ENCODE data around the gene PRLR.

The PRLR gene

DNA sequence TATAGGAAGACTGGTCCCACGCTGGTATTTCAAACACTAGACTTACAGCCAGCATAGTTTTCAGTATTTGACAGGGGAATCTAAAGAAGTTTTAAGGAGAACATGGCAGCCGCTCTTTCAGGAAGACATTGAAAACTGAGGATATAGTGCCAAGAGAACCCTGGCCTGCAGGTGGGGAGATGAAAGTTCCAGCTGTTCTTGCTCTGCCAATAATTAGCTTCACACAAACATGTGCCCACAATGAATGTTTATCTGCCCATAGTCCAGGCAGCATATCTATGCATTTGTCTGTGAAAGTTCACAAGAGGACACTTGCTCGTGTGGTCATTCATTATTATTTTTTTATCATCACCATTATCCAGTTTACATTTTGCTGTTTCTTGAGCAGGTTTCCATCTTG, 134.9 kb downstream of the PRLR start:
- Histone ChIP-seq H4K20me1 (ENCODE audit: control insufficient read depth, insufficient read depth, low read depth, low read length) (no peaks in the 10 kb centered on the region), H3K79me2 (ENCODE audit: control insufficient read depth, low read length) (no peaks in the 10 kb centered on the region), H3K9me2 (replicated peaks; ENCODE audit: control insufficient read depth, low read length) (no peaks in the 10 kb centered on the region), H3K9me3 (ENCODE audit: control insufficient read depth, insufficient read depth, low read length) (no peaks in the 10 kb centered on the region), H3K36me3 (ENCODE audit: control insufficient read depth, low read length) (no peaks in the 10 kb centered on the region), H3K4me3 (ENCODE audit: low read length) (no peak overlapping the region), H3K27me3 (ENCODE audit: control insufficient read depth, low read length) (no peaks in the 10 kb centered on the region), H3K4me1 (ENCODE audit: control insufficient read depth, low read length) (no peaks in the 10 kb centered on the region), H3K4me2 (ENCODE audit: low read length) (no peak overlapping the region), H3F3A (ENCODE audit: control insufficient read depth, insufficient read depth) (no peaks in the 10 kb centered on the region), H3K27ac (ENCODE audit: low read depth, low read length) (no peak overlapping the region)
- TF ChIP-seq, protein P1, sequence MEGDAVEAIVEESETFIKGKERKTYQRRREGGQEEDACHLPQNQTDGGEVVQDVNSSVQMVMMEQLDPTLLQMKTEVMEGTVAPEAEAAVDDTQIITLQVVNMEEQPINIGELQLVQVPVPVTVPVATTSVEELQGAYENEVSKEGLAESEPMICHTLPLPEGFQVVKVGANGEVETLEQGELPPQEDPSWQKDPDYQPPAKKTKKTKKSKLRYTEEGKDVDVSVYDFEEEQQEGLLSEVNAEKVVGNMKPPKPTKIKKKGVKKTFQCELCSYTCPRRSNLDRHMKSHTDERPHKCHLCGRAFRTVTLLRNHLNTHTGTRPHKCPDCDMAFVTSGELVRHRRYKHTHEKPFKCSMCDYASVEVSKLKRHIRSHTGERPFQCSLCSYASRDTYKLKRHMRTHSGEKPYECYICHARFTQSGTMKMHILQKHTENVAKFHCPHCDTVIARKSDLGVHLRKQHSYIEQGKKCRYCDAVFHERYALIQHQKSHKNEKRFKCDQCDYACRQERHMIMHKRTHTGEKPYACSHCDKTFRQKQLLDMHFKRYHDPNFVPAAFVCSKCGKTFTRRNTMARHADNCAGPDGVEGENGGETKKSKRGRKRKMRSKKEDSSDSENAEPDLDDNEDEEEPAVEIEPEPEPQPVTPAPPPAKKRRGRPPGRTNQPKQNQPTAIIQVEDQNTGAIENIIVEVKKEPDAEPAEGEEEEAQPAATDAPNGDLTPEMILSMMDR (IDR thresholded peaks at IDR 0.05; ENCODE audit: low read depth, low read length, poor library complexity, severe bottlenecking): no peak
- no peak for TF ChIP-seq EZH2phosphoT487 (IDR thresholded peaks at IDR 0.05; ENCODE audit: borderline replicate concordance, low read length)

DNA sequence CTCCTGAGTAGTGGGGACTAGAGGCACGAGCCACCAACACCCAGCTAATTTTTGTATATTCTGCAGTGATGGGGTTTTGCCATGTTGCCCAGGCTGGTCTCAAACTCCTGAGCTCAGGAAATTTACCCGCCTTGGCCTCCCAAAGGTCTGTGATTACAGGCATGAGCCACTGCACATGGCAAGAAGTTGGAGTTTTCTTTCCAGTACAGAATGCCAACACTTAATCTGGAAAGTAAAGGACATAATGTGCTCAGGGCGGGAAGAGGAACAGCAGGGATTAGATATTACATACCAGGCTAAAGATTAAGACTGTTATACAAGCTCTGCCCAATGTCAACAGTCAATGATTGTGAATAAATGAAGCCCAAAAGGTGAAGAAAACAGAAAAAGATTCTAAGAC, 135.3 kb downstream of the PRLR start:
- Histone ChIP-seq H3K4me2 (ENCODE audit: low read length) (no peak overlapping the region), H4K20me1 (ENCODE audit: control insufficient read depth, insufficient read depth, low read depth, low read length) (no peaks in the 10 kb centered on the region), H3K79me2 (ENCODE audit: control insufficient read depth, low read length) (no peaks in the 10 kb centered on the region), H3F3A (ENCODE audit: control insufficient read depth, insufficient read depth) (no peaks in the 10 kb centered on the region), H3K4me3 (ENCODE audit: low read length) (no peak overlapping the region), H3K9me2 (replicated peaks; ENCODE audit: control insufficient read depth, low read length) (no peaks in the 10 kb centered on the region), H3K36me3 (ENCODE audit: control insufficient read depth, low read length) (no peaks in the 10 kb centered on the region), H3K4me1 (ENCODE audit: control insufficient read depth, low read length) (no peaks in the 10 kb centered on the region), H3K9me3 (ENCODE audit: control insufficient read depth, insufficient read depth, low read length) (no peaks in the 10 kb centered on the region), H3K27ac (ENCODE audit: low read depth, low read length) (no peak overlapping the region), H3K27me3 (ENCODE audit: control insufficient read depth, low read length) (no peaks in the 10 kb centered on the region)
- no peak for TF ChIP-seq EZH2phosphoT487 (IDR thresholded peaks at IDR 0.05; ENCODE audit: borderline replicate concordance, low read length)
- TF ChIP-seq, protein P1 (IDR thresholded peaks at IDR 0.05; ENCODE audit: low read depth, low read length, poor library complexity, severe bottlenecking): no peak

DNA sequence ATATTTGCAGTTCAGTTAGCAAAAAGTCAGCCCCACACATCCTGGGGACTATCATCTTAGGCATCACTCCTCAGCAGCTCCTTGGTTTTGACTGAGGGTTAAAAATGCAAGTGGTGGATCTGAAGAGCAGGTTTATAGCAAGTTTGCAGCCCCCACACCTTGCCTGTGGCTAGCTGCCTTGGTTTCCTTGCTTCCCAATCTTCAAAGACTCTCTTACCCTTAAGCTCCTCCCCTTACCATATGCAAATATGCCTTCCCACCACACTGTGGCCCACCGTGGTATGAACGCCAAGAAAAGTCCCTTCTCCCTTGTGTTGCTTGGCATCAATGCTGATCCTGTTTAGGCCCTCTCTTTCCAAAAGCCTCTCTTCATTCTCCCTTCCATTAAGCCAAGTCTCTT, 137.6 kb downstream of the PRLR start:
- no peak for TF ChIP-seq EZH2phosphoT487 (IDR thresholded peaks at IDR 0.05; ENCODE audit: borderline replicate concordance, low read length)
- TF ChIP-seq, protein P1 (IDR thresholded peaks at IDR 0.05; ENCODE audit: low read depth, low read length, poor library complexity, severe bottlenecking): no peak
- Histone ChIP-seq H3K9me3 (ENCODE audit: control insufficient read depth, insufficient read depth, low read length) (no peaks in the 10 kb centered on the region), H3K4me3 (ENCODE audit: low read length) (no peak overlapping the region), H3K36me3 (ENCODE audit: control insufficient read depth, low read length) (no peaks in the 10 kb centered on the region), H3K79me2 (ENCODE audit: control insufficient read depth, low read length) (no peaks in the 10 kb centered on the region), H3K4me1 (ENCODE audit: control insufficient read depth, low read length) (no peaks in the 10 kb centered on the region), H3K27me3 (ENCODE audit: control insufficient read depth, low read length) (no peaks in the 10 kb centered on the region; the same call in 1 of the 2 replicates), H3K27ac (ENCODE audit: low read depth, low read length) (no peak overlapping the region), H3K4me2 (ENCODE audit: low read length) (no peak overlapping the region), H4K20me1 (ENCODE audit: control insufficient read depth, insufficient read depth, low read depth, low read length) (no peaks in the 10 kb centered on the region), H3F3A (ENCODE audit: control insufficient read depth, insufficient read depth) (no peaks in the 10 kb centered on the region), H3K9me2 (replicated peaks; ENCODE audit: control insufficient read depth, low read length) (no peaks in the 10 kb centered on the region)

DNA sequence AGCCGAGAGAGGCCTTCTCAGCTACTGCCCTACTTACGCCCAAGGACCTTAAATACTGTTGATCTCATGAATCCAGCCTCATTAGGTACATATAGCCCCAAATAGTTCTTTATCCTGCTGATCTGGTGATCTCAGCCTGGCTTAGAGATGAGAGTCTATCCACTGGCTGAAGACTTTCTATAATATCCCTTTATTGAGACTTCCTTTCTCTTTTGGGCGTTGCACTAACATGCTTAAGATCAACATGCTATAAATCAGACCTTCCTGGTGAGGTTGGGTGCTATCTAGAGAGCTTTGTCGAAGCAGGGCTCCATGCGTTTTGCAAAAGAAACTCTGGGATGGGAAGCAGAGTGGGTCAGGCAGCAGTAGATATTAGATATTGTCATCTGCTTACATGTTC, 138.6 kb downstream of the PRLR start:
- Histone ChIP-seq H3K9me3 (ENCODE audit: control insufficient read depth, insufficient read depth, low read length) (no peaks in the 10 kb centered on the region), H3K4me1 (ENCODE audit: control insufficient read depth, low read length) (no peaks in the 10 kb centered on the region), H3F3A (ENCODE audit: control insufficient read depth, insufficient read depth) (no peaks in the 10 kb centered on the region), H3K36me3 (ENCODE audit: control insufficient read depth, low read length) (no peaks in the 10 kb centered on the region), H3K9me2 (replicated peaks; ENCODE audit: control insufficient read depth, low read length) (no peaks in the 10 kb centered on the region), H3K4me3 (ENCODE audit: low read length) (no peak overlapping the region), H4K20me1 (ENCODE audit: control insufficient read depth, insufficient read depth, low read depth, low read length) (no peaks in the 10 kb centered on the region), H3K4me2 (ENCODE audit: low read length) (no peak overlapping the region), H3K27ac (ENCODE audit: low read depth, low read length) (no peak overlapping the region), H3K79me2 (ENCODE audit: control insufficient read depth, low read length) (no peaks in the 10 kb centered on the region), H3K27me3 (ENCODE audit: control insufficient read depth, low read length) (no peaks in the 10 kb centered on the region; the same call in 1 of the 2 replicates)
- TF ChIP-seq, protein P1 (IDR thresholded peaks at IDR 0.05; ENCODE audit: low read depth, low read length, poor library complexity, severe bottlenecking): no peak
- TF ChIP-seq EZH2phosphoT487 (IDR thresholded peaks at IDR 0.05; ENCODE audit: borderline replicate concordance, low read length): no peak

Data from DOHH2 (cell line).